EH (cell line): ENCODE data around the gene AIPL1.
A peak's percentile ranks its signal among the peaks of the same experiment; 100 is the strongest.

Experiments used
- DNase-seq: peaks from one replicate; pipeline ENCODE4 v3.0.0-alpha.2; 2015; ENCODE audit warnings: low read depth

The AIPL1 gene

GRCh38 chr17:6413065-6413464 is 21.9 kb downstream of the AIPL1 start:
- peak; percentile 42 for DNase-seq

GRCh38 chr17:6408735-6409134 is 26.2 kb downstream of the AIPL1 start:
- DNase-seq, result no peak

- DNase-seq, result no peak
Observed at GRCh38 chr17:6408276-6408675, 26.6 kb downstream of the AIPL1 start.

GRCh38 chr17:6402258-6402657 is 32.7 kb downstream of the AIPL1 start:
- peak; percentile 68 for DNase-seq

GRCh38 chr17:6398955-6399354 is 36.0 kb downstream of the AIPL1 start:
- no peak for DNase-seq

- no peak for DNase-seq
Observed at GRCh38 chr17:6394055-6394606, 40.8 kb downstream of the AIPL1 start.

GRCh38 chr17:6393351-6393952 is 41.5 kb downstream of the AIPL1 start:
- DNase-seq, result no peak

GRCh38 chr17:6392609-6393350 is 42.1 kb downstream of the AIPL1 start:
- DNase-seq, result no peak

- no peak for DNase-seq
Observed at GRCh38 chr17:6388416-6388815, 46.5 kb downstream of the AIPL1 start.

GRCh38 chr17:6387858-6388257 is 47.1 kb downstream of the AIPL1 start:
- DNase-seq, result no peak

- no peak for DNase-seq
Observed at GRCh38 chr17:6387442-6387841, 47.5 kb downstream of the AIPL1 start.

- DNase-seq, result no peak
Observed at GRCh38 chr17:6386041-6386630, 48.8 kb downstream of the AIPL1 start.

- no peak for DNase-seq
Observed at GRCh38 chr17:6384481-6384880, 50.4 kb downstream of the AIPL1 start.

- DNase-seq, result no peak
Observed at GRCh38 chr17:6381526-6382465, 53.1 kb downstream of the AIPL1 start.

GRCh38 chr17:6380915-6381438 is 53.9 kb downstream of the AIPL1 start:
- DNase-seq, result peak; percentile 53

GRCh38 chr17:6377906-6378305 is 57.0 kb downstream of the AIPL1 start:
- no peak for DNase-seq

GRCh38 chr17:6376931-6377361 is 58.0 kb downstream of the AIPL1 start:
- no peak for DNase-seq

- peak; percentile 26 for DNase-seq
Observed at GRCh38 chr17:6374761-6375312, 60.1 kb downstream of the AIPL1 start.

- no peak for DNase-seq
Observed at GRCh38 chr17:6374271-6374691, 60.6 kb downstream of the AIPL1 start.
